OCI-LY1 (cell line): ENCODE measurements around the gene ERAP2.

Experiments used
- H2AFZ ChIP-seq: fragments of 200-600 bp; sonication (generic), shearing (Covaris generic); 2 replicates; pipeline ENCODE4 v1.6.0; 2014; ENCODE audit warnings: antibody characterized with exemption, mild to moderate bottlenecking, low read length
- H3F3A ChIP-seq: fragments of 200-600 bp; sonication (generic), shearing (Covaris generic); 2 replicates; pipeline ENCODE4 v1.6.0; 2014; ENCODE audit warnings: mild to moderate bottlenecking, antibody characterized with exemption, low read length, moderate library complexity; ENCODE audit not compliant: insufficient read depth
- H3K27ac ChIP-seq: fragments of 200-600 bp; sonication (generic); 2 replicates; pipeline ENCODE4 v1.5.1; 2014; ENCODE audit warnings: low read length, mixed run types, mild to moderate bottlenecking, low read depth; ENCODE audit not compliant: poor library complexity, severe bottlenecking
- H3K27me3 ChIP-seq: fragments of 200-600 bp; sonication (generic); 2 replicates; pipeline ENCODE4 v1.6.0; 2014; ENCODE audit warnings: antibody characterized with exemption, mild to moderate bottlenecking, low read length, moderate library complexity; ENCODE audit not compliant: insufficient read depth
- H3K36me3 ChIP-seq: fragments of 200-600 bp; sonication (generic); 2 replicates; pipeline ENCODE4 v1.6.1; 2014; ENCODE audit warnings: mild to moderate bottlenecking, antibody characterized with exemption, low read length, moderate library complexity, mixed read lengths; ENCODE audit not compliant: insufficient read depth
- H3K4me1 ChIP-seq: fragments of 200-600 bp; sonication (generic); 2 replicates; pipeline ENCODE4 v1.5.1; 2014; ENCODE audit warnings: mild to moderate bottlenecking, low read length, moderate library complexity; ENCODE audit not compliant: insufficient read depth, severe bottlenecking
- H3K4me2 ChIP-seq: fragments of 200-600 bp; sonication (generic), shearing (Covaris generic); 2 replicates; pipeline ENCODE4 v1.6.1; 2014; ENCODE audit warnings: low read length
- H3K4me3 ChIP-seq: fragments of 200-600 bp; sonication (generic); 2 replicates; pipeline ENCODE4 v1.5.1; 2014; ENCODE audit warnings: low read length, low read depth, mild to moderate bottlenecking, mixed read lengths; ENCODE audit not compliant: poor library complexity, severe bottlenecking
- H3K79me2 ChIP-seq: fragments of 200-600 bp; shearing (Covaris generic); 2 replicates; pipeline ENCODE4 v1.6.1; 2016; ENCODE audit warnings: mixed run types, low read length, mixed read lengths; ENCODE audit not compliant: insufficient read depth
- H3K9ac ChIP-seq: fragments of 200-600 bp; sonication (generic), shearing (Covaris generic); 2 replicates; pipeline ENCODE4 v1.6.1; 2014; ENCODE audit warnings: mild to moderate bottlenecking, low read length, mixed read lengths
- H3K9me2 ChIP-seq: fragments of 200-600 bp; sonication (generic), shearing (Covaris generic); 2 replicates; pipeline ENCODE4 v1.6.1; 2014; ENCODE audit warnings: low read depth, mild to moderate bottlenecking, low read length, mixed read lengths
- H3K9me3 ChIP-seq: fragments of 200-600 bp; shearing (Covaris generic); 2 replicates; pipeline ENCODE4 v1.6.1; 2014; ENCODE audit warnings: low read length, mixed read lengths
- H4K20me1 ChIP-seq: fragments of 200-600 bp; sonication (generic), shearing (Covaris generic); 2 replicates; pipeline ENCODE4 v1.6.0; 2016; ENCODE audit warnings: mild to moderate bottlenecking, low read length; ENCODE audit not compliant: insufficient read depth
- CTCF ChIP-seq: fragments of 200-600 bp; sonication (generic), shearing (Covaris generic); IDR thresholded peaks from 2 replicates; pipeline ENCODE4 v1.5.1; 2017; ENCODE audit warnings: mild to moderate bottlenecking, antibody characterized with exemption, low read length, moderate library complexity, mixed read lengths
- EZH2 ChIP-seq: fragments of 200-600 bp; sonication (generic), shearing (Covaris generic); IDR thresholded peaks from 2 replicates; pipeline ENCODE4 v1.8.0; 2017; ENCODE audit warnings: borderline replicate concordance, mixed run types, mild to moderate bottlenecking, antibody characterized with exemption, low read length, moderate library complexity, mixed read lengths

ERAP2 gene

DNA sequence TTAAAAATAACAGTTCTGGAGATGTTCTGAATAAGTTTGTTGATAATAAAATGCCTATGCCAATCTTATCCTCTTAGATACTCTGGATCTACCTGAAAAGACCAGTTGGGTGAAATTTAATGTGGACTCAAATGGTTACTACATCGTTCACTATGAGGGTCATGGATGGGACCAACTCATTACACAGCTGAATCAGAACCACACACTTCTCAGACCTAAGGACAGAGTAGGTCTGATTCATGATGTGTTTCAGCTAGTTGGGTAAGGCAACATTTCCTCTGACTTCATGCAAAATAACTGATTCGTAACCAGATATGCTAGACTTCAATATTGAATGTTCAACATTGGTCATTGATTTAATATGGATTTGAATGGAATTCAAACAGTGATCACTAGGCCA is 27.0 kb downstream of the ERAP2 start:
- H3K36me3 ChIP-seq = peaks cover 74% of the 10 kb centered on the region
- no peaks in the 10 kb centered on the region for H3K27me3 ChIP-seq
- H3K79me2 ChIP-seq = no peaks in the 10 kb centered on the region
- no peak overlapping the region for H3K4me3 ChIP-seq
- no peak overlapping the region for H3K27ac ChIP-seq
- H3F3A ChIP-seq = no peaks in the 10 kb centered on the region
- no peak overlapping the region for H3K4me2 ChIP-seq
- H3K9me2 ChIP-seq = no peaks in the 10 kb centered on the region
- no peaks in the 10 kb centered on the region for H3K4me1 ChIP-seq
- no peak overlapping the region for H2AFZ ChIP-seq
- H4K20me1 ChIP-seq = no peaks in the 10 kb centered on the region
- no peak overlapping the region for H3K9ac ChIP-seq
- H3K9me3 ChIP-seq = no peaks in the 10 kb centered on the region
- TF ChIP-seq CTCF = no peak
- no peak for TF ChIP-seq EZH2

GRCh38 chr5:96904054-96904931 is 28.0 kb downstream of the ERAP2 start:
- H3F3A ChIP-seq = no peaks in the 10 kb centered on the region
- no peak overlapping the region for H3K4me3 ChIP-seq
- H3K36me3 ChIP-seq = peaks cover 76% of the 10 kb centered on the region
- H3K79me2 ChIP-seq = no peaks in the 10 kb centered on the region
- no peaks in the 10 kb centered on the region for H3K9me3 ChIP-seq
- no peak overlapping the region for H3K9ac ChIP-seq
- TF ChIP-seq EZH2 (no peak), CTCF (no peak)
- H3K4me1 ChIP-seq = no peaks in the 10 kb centered on the region
- no peaks in the 10 kb centered on the region for H3K9me2 ChIP-seq
- H3K27me3 ChIP-seq = no peaks in the 10 kb centered on the region
- no peak overlapping the region for H3K4me2 ChIP-seq
- no peak overlapping the region for H2AFZ ChIP-seq
- H3K27ac ChIP-seq = no peak overlapping the region
- H4K20me1 ChIP-seq = no peaks in the 10 kb centered on the region

- Histone ChIP-seq H4K20me1 (no peaks in the 10 kb centered on the region), H3K36me3 (peaks cover 79% of the 10 kb centered on the region), H3K9me2 (no peaks in the 10 kb centered on the region), H3F3A (no peaks in the 10 kb centered on the region), H3K27me3 (no peaks in the 10 kb centered on the region), H3K27ac (no peak overlapping the region), H3K79me2 (no peaks in the 10 kb centered on the region), H3K9ac (no peak overlapping the region), H2AFZ (no peak overlapping the region), H3K4me3 (no peak overlapping the region), H3K4me2 (no peak overlapping the region), H3K9me3 (no peaks in the 10 kb centered on the region), H3K4me1 (no peaks in the 10 kb centered on the region)
- TF ChIP-seq EZH2 (no peak), CTCF (no peak)
Observed at GRCh38 chr5:96905864-96906263, 29.6 kb downstream of the ERAP2 start.
